Measurements from ENCODE around the gene PVR. TPM values are rescaled to one million over a fixed set of nuclear protein-coding genes. Genes with fewer than 3 reads are reported as not detected.

The PVR gene
- total RNA-seq, 1 experiment from 2014 or later: 15.0 TPM

DNA sequence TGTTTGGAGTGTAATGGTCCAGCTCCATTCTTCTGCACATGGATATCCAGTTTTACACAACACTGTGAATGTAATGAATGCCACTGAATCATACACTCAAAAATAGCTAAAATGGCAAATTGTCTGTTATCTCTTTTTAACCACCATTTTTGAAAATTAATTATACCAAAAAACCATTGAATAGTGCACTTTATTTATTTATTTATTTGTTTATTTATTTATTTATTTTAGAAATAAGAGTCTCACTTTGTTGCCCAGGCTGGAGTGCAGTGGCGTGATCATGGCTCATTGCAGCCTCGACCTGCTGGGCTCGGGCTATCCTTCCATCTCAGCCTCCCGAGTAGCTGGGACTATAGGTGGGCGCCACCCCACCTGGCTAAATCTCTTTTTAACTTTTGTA is 20.3 kb downstream of the PVR start:
- TF ChIP-seq EMX1 (CRISPR knock-in tag; IDR thresholded peaks at IDR 0.05): no peak
- no peak for TF ChIP-seq ZNF416 (CRISPR knock-in tag; IDR thresholded peaks at IDR 0.05)
- no peak for TF ChIP-seq GRHL2 (CRISPR knock-in tag; IDR thresholded peaks at IDR 0.05; ENCODE audit: insufficient replicate concordance, severe bottlenecking)
- TF ChIP-seq ETV6 (CRISPR knock-in tag; IDR thresholded peaks at IDR 0.05): no peak
- TF ChIP-seq, protein P1, sequence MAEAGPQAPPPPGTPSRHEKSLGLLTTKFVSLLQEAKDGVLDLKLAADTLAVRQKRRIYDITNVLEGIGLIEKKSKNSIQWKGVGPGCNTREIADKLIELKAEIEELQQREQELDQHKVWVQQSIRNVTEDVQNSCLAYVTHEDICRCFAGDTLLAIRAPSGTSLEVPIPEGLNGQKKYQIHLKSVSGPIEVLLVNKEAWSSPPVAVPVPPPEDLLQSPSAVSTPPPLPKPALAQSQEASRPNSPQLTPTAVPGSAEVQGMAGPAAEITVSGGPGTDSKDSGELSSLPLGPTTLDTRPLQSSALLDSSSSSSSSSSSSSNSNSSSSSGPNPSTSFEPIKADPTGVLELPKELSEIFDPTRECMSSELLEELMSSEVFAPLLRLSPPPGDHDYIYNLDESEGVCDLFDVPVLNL (CRISPR knock-in tag; IDR thresholded peaks at IDR 0.05; ENCODE audit: borderline replicate concordance, low read depth): no peak
- TF ChIP-seq, protein P2, sequence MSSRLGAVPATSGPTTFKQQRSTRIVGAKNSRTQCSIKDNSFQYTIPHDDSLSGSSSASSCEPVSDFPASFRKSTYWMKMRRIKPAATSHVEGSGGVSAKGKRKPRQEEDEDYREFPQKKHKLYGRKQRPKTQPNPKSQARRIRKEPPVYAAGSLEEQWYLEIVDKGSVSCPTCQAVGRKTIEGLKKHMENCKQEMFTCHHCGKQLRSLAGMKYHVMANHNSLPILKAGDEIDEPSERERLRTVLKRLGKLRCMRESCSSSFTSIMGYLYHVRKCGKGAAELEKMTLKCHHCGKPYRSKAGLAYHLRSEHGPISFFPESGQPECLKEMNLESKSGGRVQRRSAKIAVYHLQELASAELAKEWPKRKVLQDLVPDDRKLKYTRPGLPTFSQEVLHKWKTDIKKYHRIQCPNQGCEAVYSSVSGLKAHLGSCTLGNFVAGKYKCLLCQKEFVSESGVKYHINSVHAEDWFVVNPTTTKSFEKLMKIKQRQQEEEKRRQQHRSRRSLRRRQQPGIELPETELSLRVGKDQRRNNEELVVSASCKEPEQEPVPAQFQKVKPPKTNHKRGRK (CRISPR knock-in tag; IDR thresholded peaks at IDR 0.05; ENCODE audit: borderline replicate concordance): no peak
- TF ChIP-seq, protein P3, sequence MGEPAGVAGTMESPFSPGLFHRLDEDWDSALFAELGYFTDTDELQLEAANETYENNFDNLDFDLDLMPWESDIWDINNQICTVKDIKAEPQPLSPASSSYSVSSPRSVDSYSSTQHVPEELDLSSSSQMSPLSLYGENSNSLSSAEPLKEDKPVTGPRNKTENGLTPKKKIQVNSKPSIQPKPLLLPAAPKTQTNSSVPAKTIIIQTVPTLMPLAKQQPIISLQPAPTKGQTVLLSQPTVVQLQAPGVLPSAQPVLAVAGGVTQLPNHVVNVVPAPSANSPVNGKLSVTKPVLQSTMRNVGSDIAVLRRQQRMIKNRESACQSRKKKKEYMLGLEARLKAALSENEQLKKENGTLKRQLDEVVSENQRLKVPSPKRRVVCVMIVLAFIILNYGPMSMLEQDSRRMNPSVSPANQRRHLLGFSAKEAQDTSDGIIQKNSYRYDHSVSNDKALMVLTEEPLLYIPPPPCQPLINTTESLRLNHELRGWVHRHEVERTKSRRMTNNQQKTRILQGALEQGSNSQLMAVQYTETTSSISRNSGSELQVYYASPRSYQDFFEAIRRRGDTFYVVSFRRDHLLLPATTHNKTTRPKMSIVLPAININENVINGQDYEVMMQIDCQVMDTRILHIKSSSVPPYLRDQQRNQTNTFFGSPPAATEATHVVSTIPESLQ (CRISPR knock-in tag; IDR thresholded peaks at IDR 0.05): no peak
- TF ChIP-seq, protein P4, sequence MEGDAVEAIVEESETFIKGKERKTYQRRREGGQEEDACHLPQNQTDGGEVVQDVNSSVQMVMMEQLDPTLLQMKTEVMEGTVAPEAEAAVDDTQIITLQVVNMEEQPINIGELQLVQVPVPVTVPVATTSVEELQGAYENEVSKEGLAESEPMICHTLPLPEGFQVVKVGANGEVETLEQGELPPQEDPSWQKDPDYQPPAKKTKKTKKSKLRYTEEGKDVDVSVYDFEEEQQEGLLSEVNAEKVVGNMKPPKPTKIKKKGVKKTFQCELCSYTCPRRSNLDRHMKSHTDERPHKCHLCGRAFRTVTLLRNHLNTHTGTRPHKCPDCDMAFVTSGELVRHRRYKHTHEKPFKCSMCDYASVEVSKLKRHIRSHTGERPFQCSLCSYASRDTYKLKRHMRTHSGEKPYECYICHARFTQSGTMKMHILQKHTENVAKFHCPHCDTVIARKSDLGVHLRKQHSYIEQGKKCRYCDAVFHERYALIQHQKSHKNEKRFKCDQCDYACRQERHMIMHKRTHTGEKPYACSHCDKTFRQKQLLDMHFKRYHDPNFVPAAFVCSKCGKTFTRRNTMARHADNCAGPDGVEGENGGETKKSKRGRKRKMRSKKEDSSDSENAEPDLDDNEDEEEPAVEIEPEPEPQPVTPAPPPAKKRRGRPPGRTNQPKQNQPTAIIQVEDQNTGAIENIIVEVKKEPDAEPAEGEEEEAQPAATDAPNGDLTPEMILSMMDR (IDR thresholded peaks at IDR 0.05): no peak
- TF ChIP-seq FOXK1 (CRISPR knock-in tag; IDR thresholded peaks at IDR 0.05): no peak
- no peak for TF ChIP-seq FOXP1 (CRISPR knock-in tag; IDR thresholded peaks at IDR 0.05; ENCODE audit: borderline replicate concordance)
- TF ChIP-seq ZNF138 (CRISPR knock-in tag; conservative IDR thresholded peaks at IDR 0.05): no peak
- CTCF ChIA-PET: interaction anchor here (0.5 to 6.5 kb wide), 7 partner anchors 10 to 107 kb away, joined by 3 to 44 read pairs (median 6); no protein-coding TSS in a partner anchor
- no peak for ATAC-seq
- Mint-ChIP-seq H3K36me3 (peaks cover 11% of the 10 kb centered on the region), H3K4me1 (peaks cover 13% of the 10 kb centered on the region), H3K27me3 (ENCODE audit: low read depth) (no peaks in the 10 kb centered on the region), H3K27ac (no peak overlapping the region), H3K9me3 (no peaks in the 10 kb centered on the region), H3K4me3 (no peak overlapping the region)
- POLR2A ChIA-PET: no interaction called here
- no peak for DNase-seq (ENCODE audit: low spot score)

DNA sequence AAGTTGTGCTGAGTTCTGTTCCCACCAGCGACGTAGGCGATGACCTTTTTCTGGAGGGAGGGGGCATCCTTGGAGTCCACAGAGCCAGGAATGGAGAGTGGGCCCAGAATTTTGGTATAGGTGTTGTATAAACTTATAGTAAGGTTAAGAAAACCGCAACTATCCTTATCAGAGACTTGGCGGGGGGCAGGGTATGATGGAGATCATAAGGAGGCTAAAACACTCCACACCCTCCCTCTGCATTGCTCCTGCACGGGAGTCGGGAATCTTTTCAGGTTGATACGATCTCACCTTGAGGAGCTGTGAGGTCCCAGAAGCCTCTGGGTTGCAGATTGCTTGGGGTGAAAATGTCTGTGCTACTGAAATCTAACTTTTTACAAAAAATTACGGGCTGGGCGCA is 21.3 kb downstream of the PVR start:
- POLR2A ChIA-PET: no interaction called here
- no peak for DNase-seq (ENCODE audit: low spot score)
- H3K36me3 Mint-ChIP-seq: peaks cover 11% of the 10 kb centered on the region
- H3K4me1 Mint-ChIP-seq: peaks cover 13% of the 10 kb centered on the region
- CTCF ChIA-PET: interaction anchor here (1.5 to 6.5 kb wide), 2 partner anchors 93 to 106 kb away, joined by 4 to 44 read pairs; no protein-coding TSS in a partner anchor
- H3K4me3 Mint-ChIP-seq: no peak overlapping the region
- ATAC-seq: no peak
- no peaks in the 10 kb centered on the region; the same call in 1 of the 2 replicates for H3K9me3 Mint-ChIP-seq
- H3K27me3 Mint-ChIP-seq (ENCODE audit: low read depth): peaks cover 4% of the 10 kb centered on the region
- no peak overlapping the region for H3K27ac Mint-ChIP-seq
- TF ChIP-seq RORB (CRISPR knock-in tag; IDR thresholded peaks at IDR 0.05): no peak
- TF ChIP-seq, protein P5, sequence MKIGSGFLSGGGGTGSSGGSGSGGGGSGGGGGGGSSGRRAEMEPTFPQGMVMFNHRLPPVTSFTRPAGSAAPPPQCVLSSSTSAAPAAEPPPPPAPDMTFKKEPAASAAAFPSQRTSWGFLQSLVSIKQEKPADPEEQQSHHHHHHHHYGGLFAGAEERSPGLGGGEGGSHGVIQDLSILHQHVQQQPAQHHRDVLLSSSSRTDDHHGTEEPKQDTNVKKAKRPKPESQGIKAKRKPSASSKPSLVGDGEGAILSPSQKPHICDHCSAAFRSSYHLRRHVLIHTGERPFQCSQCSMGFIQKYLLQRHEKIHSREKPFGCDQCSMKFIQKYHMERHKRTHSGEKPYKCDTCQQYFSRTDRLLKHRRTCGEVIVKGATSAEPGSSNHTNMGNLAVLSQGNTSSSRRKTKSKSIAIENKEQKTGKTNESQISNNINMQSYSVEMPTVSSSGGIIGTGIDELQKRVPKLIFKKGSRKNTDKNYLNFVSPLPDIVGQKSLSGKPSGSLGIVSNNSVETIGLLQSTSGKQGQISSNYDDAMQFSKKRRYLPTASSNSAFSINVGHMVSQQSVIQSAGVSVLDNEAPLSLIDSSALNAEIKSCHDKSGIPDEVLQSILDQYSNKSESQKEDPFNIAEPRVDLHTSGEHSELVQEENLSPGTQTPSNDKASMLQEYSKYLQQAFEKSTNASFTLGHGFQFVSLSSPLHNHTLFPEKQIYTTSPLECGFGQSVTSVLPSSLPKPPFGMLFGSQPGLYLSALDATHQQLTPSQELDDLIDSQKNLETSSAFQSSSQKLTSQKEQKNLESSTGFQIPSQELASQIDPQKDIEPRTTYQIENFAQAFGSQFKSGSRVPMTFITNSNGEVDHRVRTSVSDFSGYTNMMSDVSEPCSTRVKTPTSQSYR (CRISPR knock-in tag; IDR thresholded peaks at IDR 0.05): no peak
- no peak for TF ChIP-seq ZNF671 (CRISPR knock-in tag; IDR thresholded peaks at IDR 0.05)
- no peak for TF ChIP-seq TCF7 (CRISPR knock-in tag; IDR thresholded peaks at IDR 0.05; ENCODE audit: low read depth)
- TF ChIP-seq, protein P6, sequence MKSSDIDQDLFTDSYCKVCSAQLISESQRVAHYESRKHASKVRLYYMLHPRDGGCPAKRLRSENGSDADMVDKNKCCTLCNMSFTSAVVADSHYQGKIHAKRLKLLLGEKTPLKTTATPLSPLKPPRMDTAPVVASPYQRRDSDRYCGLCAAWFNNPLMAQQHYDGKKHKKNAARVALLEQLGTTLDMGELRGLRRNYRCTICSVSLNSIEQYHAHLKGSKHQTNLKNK (CRISPR knock-in tag; IDR thresholded peaks at IDR 0.05): no peak
- TF ChIP-seq, protein P7, sequence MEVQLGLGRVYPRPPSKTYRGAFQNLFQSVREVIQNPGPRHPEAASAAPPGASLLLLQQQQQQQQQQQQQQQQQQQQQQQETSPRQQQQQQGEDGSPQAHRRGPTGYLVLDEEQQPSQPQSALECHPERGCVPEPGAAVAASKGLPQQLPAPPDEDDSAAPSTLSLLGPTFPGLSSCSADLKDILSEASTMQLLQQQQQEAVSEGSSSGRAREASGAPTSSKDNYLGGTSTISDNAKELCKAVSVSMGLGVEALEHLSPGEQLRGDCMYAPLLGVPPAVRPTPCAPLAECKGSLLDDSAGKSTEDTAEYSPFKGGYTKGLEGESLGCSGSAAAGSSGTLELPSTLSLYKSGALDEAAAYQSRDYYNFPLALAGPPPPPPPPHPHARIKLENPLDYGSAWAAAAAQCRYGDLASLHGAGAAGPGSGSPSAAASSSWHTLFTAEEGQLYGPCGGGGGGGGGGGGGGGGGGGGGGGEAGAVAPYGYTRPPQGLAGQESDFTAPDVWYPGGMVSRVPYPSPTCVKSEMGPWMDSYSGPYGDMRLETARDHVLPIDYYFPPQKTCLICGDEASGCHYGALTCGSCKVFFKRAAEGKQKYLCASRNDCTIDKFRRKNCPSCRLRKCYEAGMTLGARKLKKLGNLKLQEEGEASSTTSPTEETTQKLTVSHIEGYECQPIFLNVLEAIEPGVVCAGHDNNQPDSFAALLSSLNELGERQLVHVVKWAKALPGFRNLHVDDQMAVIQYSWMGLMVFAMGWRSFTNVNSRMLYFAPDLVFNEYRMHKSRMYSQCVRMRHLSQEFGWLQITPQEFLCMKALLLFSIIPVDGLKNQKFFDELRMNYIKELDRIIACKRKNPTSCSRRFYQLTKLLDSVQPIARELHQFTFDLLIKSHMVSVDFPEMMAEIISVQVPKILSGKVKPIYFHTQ (CRISPR knock-in tag; IDR thresholded peaks at IDR 0.05): no peak
- TF ChIP-seq SP1 (CRISPR knock-in tag; conservative IDR thresholded peaks at IDR 0.05): no peak
- no peak for TF ChIP-seq ESRRA (CRISPR knock-in tag; IDR thresholded peaks at IDR 0.05; ENCODE audit: borderline replicate concordance)
- TF ChIP-seq FOXK1 (CRISPR knock-in tag; IDR thresholded peaks at IDR 0.05): no peak
- no peak for TF ChIP-seq SMAD4 (CRISPR knock-in tag; IDR thresholded peaks at IDR 0.05)
- no peak for TF ChIP-seq ZNF416 (CRISPR knock-in tag; IDR thresholded peaks at IDR 0.05)
- TF ChIP-seq, protein P8, sequence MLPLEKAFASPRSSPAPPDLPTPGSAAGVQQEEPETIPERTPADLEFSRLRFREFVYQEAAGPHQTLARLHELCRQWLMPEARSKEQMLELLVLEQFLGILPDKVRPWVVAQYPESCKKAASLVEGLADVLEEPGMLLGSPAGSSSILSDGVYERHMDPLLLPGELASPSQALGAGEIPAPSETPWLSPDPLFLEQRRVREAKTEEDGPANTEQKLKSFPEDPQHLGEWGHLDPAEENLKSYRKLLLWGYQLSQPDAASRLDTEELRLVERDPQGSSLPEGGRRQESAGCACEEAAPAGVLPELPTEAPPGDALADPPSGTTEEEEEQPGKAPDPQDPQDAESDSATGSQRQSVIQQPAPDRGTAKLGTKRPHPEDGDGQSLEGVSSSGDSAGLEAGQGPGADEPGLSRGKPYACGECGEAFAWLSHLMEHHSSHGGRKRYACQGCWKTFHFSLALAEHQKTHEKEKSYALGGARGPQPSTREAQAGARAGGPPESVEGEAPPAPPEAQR (CRISPR knock-in tag; IDR thresholded peaks at IDR 0.05): no peak
